ENCODE measurements around the gene KIF13A. TPM values are rescaled to one million over a fixed set of nuclear protein-coding genes. Genes with fewer than 3 reads are reported as not detected.

Gene KIF13A
- total RNA-seq, 1 donor from 2014 or later = 34.4 TPM

- DNase-seq (ENCODE audit: low read depth, low spot score) = no peak
- H3K27ac Mint-ChIP-seq (ENCODE audit: unreplicated experiment) = no peak overlapping the region
- H3K36me3 Mint-ChIP-seq (ENCODE audit: low read depth) = peaks cover 6% of the 10 kb centered on the region
- TF ChIP-seq CTCF (conservative IDR thresholded peaks at IDR 0.05) = no peak
- H3K27me3 Mint-ChIP-seq (ENCODE audit: low read depth) = no peaks in the 10 kb centered on the region
- no peak overlapping the region for H3K4me3 Mint-ChIP-seq
- H3K4me1 Mint-ChIP-seq = peaks cover 5% of the 10 kb centered on the region
- H3K9me3 Mint-ChIP-seq = no peaks in the 10 kb centered on the region
Measured at GRCh38 chr6:17780061-17780460, 207.4 kb downstream of the KIF13A start.

GRCh38 chr6:17771609-17772008, 215.8 kb downstream of the KIF13A start:
- Mint-ChIP-seq H3K9me3 (no peaks in the 10 kb centered on the region), H3K27ac (ENCODE audit: unreplicated experiment) (no peak overlapping the region), H3K4me1 (no peaks in the 10 kb centered on the region), H3K27me3 (ENCODE audit: low read depth) (no peaks in the 10 kb centered on the region), H3K4me3 (no peak overlapping the region), H3K36me3 (ENCODE audit: low read depth) (no peaks in the 10 kb centered on the region)
- no peak for TF ChIP-seq CTCF (conservative IDR thresholded peaks at IDR 0.05)
- DNase-seq (ENCODE audit: low read depth, low spot score) = no peak

GRCh38 chr6:17768881-17769280, 218.6 kb downstream of the KIF13A start:
- peaks cover 4% of the 10 kb centered on the region for H3K36me3 Mint-ChIP-seq (ENCODE audit: low read depth)
- no peaks in the 10 kb centered on the region for H3K27me3 Mint-ChIP-seq (ENCODE audit: low read depth)
- H3K9me3 Mint-ChIP-seq = no peaks in the 10 kb centered on the region
- no peak overlapping the region for H3K27ac Mint-ChIP-seq (ENCODE audit: unreplicated experiment)
- no peak overlapping the region for H3K4me3 Mint-ChIP-seq
- DNase-seq (ENCODE audit: low read depth, low spot score) = no peak
- no peaks in the 10 kb centered on the region for H3K4me1 Mint-ChIP-seq
- no peak for TF ChIP-seq CTCF (conservative IDR thresholded peaks at IDR 0.05)

- no peaks in the 10 kb centered on the region for H3K4me1 Mint-ChIP-seq
- H3K9me3 Mint-ChIP-seq = no peaks in the 10 kb centered on the region
- no peak for TF ChIP-seq CTCF (conservative IDR thresholded peaks at IDR 0.05)
- H3K27me3 Mint-ChIP-seq (ENCODE audit: low read depth) = no peaks in the 10 kb centered on the region
- H3K4me3 Mint-ChIP-seq = no peak overlapping the region
- H3K36me3 Mint-ChIP-seq (ENCODE audit: low read depth) = peaks cover 5% of the 10 kb centered on the region
- DNase-seq (ENCODE audit: low read depth, low spot score) = no peak
- H3K27ac Mint-ChIP-seq (ENCODE audit: unreplicated experiment) = no peak overlapping the region
Measured at GRCh38 chr6:17768388-17768787, 219.0 kb downstream of the KIF13A start.

- DNase-seq (ENCODE audit: low read depth, low spot score) = no peak
- H3K4me1 Mint-ChIP-seq = no peaks in the 10 kb centered on the region
- H3K4me3 Mint-ChIP-seq = no peak overlapping the region
- peaks cover 5% of the 10 kb centered on the region for H3K36me3 Mint-ChIP-seq (ENCODE audit: low read depth)
- no peak for TF ChIP-seq CTCF (conservative IDR thresholded peaks at IDR 0.05)
- no peak overlapping the region for H3K27ac Mint-ChIP-seq (ENCODE audit: unreplicated experiment)
- no peaks in the 10 kb centered on the region for H3K27me3 Mint-ChIP-seq (ENCODE audit: low read depth)
- no peaks in the 10 kb centered on the region for H3K9me3 Mint-ChIP-seq
Measured at GRCh38 chr6:17762651-17763050, 224.8 kb downstream of the KIF13A start.

- Mint-ChIP-seq H3K36me3 (ENCODE audit: low read depth) (no peaks in the 10 kb centered on the region), H3K4me1 (no peaks in the 10 kb centered on the region), H3K27me3 (ENCODE audit: low read depth) (no peaks in the 10 kb centered on the region), H3K9me3 (no peaks in the 10 kb centered on the region), H3K27ac (ENCODE audit: unreplicated experiment) (no peak overlapping the region), H3K4me3 (no peak overlapping the region)
- DNase-seq (ENCODE audit: low read depth, low spot score) = no peak
- no peak for TF ChIP-seq CTCF (conservative IDR thresholded peaks at IDR 0.05)
Measured at GRCh38 chr6:17758119-17758518, 229.3 kb downstream of the KIF13A start.

Measured in neural crest cell (in vitro differentiated cells).